ENCODE measurements around the gene NXPE1.
"Not testable (repeated sequence)": the region's sequence is repeated elsewhere in the genome, so short reads cannot be mapped to it uniquely, and the experiment has no call there.

Gene NXPE1

DNA sequence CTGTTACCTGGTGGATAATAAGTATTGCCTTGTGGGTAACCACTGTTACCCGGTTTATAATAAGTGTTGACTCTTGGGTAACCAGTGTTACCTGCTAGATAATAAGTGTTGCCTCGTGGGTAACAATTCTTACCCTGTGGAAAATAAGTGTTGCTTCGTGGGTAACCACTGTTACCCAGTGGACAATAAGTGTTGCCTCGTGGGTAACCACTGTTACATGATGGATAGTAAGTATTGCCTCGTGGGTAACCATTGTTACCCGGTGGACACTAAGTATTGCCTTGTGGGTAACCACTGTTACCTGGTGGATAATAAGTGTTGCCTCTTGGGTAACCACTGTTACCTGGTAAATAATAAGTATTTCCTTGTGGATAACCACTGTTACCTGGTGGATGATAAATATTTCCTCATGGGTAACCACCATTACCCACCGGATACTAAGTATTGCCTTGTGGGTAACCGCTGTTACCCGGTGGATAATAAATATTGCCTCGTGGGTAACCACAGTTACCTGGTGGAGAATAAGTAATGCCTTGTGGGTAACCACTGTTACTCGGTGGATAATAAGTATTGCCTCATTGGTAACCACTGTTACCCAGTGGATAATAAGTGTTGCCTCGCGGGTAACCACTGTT is 44.6 kb upstream of the NXPE1 start:
- TF ChIP-seq, protein P1, sequence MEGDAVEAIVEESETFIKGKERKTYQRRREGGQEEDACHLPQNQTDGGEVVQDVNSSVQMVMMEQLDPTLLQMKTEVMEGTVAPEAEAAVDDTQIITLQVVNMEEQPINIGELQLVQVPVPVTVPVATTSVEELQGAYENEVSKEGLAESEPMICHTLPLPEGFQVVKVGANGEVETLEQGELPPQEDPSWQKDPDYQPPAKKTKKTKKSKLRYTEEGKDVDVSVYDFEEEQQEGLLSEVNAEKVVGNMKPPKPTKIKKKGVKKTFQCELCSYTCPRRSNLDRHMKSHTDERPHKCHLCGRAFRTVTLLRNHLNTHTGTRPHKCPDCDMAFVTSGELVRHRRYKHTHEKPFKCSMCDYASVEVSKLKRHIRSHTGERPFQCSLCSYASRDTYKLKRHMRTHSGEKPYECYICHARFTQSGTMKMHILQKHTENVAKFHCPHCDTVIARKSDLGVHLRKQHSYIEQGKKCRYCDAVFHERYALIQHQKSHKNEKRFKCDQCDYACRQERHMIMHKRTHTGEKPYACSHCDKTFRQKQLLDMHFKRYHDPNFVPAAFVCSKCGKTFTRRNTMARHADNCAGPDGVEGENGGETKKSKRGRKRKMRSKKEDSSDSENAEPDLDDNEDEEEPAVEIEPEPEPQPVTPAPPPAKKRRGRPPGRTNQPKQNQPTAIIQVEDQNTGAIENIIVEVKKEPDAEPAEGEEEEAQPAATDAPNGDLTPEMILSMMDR (IDR thresholded peaks at IDR 0.05; ENCODE audit: low read depth, low read length): no peak

GRCh38 chr11:114603151-114603550 is 43.5 kb upstream of the NXPE1 start:
- not testable (repeated sequence) for H3K4me3 ChIP-seq (ENCODE audit: low read depth, low read length)

More for the DNA sequence above, 44.6 kb upstream of the NXPE1 start:
- no peak overlapping the region for H3K4me3 ChIP-seq (ENCODE audit: low read depth, low read length)

DNA sequence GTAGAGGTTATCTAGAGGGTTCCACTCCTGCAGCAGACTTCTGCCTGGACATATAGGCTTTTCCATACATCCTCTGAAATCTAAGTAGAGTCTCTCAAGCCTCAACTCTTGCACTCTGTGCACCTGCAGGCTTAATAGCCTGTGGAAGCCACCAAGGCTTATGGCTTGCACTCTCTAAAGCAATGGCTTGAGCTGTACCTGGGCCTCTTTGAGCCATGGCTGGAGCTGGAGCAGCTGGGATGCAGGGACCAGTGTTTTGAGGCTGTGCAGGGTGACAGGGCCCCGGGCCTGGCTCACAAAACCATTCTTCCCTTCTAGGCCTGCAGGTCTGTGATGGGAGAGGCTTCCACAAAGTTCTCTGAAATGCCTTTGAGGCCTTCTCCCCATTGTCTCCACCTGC is 38.8 kb upstream of the NXPE1 start:
- TF ChIP-seq, protein P1 (IDR thresholded peaks at IDR 0.05; ENCODE audit: low read depth, low read length): no peak
- H3K4me3 ChIP-seq (ENCODE audit: low read depth, low read length): no peak overlapping the region

DNA sequence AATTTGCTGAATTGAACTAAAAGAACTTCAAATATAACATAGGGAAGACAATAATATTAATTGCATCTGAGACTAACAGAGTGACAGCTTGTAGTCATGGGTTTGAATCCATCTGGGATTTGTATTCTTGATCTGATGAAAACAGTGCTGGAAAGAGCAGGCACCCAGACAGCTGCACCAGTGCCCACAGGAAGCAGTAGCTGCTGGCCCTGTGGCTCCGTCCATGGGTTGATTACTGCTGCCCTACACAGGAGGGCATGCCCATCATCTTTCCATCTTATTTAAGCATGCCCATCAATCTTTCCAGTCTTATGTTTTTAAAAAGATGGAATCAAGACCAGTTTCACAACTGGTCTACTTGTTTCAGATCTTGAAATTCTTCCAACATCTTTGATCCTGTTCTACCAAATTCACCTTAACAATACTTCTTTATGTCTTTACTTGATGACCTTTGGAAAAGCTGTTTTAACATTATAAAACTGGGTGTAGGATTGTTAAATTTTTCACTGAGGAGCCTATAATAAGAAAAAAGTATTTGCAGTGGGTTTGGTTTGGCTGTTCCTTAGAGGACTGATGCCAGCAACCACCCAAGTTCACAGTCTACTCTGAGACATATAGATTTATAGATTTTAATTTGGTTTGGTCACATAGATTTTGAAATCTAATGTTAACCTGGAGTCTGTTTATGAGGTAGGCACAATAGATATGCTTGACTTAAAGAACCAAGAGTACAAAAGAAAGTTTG is 36.7 kb upstream of the NXPE1 start:
- H3K4me3 ChIP-seq (ENCODE audit: low read depth, low read length): no peak overlapping the region
- TF ChIP-seq, protein P1 (IDR thresholded peaks at IDR 0.05; ENCODE audit: low read depth, low read length): no peak

DNA sequence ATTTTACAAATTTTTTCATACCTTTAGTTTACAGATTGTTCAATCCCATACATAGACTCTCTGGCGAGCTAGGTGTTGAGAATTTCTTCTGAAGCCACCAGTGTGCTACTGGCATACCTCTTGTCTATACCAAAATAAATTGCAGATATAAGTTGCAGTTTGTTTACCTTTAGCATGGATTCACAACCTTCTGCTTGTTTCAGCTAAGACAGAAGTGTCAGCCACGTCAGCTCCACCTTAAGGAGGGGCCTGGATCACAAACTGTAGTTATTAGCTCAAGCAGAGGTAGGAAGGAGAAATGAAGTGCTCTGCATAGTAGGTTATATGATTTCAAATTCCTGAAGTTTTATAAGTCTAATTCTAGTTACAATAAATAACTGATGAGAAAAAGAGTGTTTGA is 35.9 kb upstream of the NXPE1 start, which contains the start of gene NXPE4:
Gene NXPE4, minus strand, starts transcription at position 216 of the 400 bp plus-strand sequence. CDS start 1,027 bp downstream, outside the sequence.
- H3K4me3 ChIP-seq (ENCODE audit: low read depth, low read length): no peak within 1 kb of the TSS
- TF ChIP-seq, protein P1 (IDR thresholded peaks at IDR 0.05; ENCODE audit: low read depth, low read length): no peak

DNA sequence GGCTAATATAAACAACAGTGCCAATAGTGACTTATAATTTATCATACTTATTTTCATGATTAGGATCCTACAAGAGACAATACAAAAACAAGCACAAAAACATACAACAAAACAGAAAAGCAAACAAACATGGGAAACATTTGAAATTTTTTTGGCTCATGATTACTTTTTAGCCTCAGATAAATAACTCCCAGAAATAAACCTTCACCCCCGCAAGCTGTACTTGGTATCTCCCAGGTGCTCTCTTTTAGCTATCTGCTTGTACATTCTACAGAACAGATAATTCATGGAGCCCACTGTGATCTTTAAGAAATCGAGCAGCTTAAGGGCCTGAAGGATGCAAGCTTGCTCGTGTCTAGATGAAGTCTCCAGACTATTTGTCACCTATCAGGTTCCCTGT is 35.0 kb upstream of the NXPE1 start:
- TF ChIP-seq, protein P1 (IDR thresholded peaks at IDR 0.05; ENCODE audit: low read depth, low read length): no peak
- H3K4me3 ChIP-seq (ENCODE audit: low read depth, low read length): no peak overlapping the region

DNA sequence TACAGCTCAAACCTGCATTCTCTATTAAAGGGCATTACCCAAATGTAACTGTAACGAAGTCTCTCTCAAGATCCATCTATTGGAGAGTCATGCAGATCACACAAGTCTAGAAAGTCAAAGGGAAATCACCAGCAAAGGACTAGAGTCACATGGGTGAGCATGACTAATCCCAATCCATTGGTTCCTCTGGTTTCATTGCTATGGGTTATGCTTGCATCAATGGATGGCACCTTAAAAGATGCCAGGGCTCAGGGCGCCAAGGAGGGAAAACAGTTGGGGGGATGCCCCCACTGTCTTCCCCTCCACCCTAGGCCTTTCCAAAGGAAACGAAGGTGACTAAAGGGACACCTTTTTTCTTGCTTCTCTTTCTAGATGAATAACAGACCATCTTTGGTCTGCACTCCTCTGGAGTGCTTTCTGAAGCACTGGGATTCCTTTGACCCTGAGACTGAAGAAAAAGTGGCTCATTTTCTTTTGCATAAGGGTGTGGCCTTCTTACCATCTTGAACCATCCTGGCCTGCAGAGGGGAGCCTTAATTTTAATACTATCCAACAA is 27.8 kb upstream of the NXPE1 start:
- H3K4me3 ChIP-seq (ENCODE audit: low read depth, low read length): no peak overlapping the region
- TF ChIP-seq, protein P1 (IDR thresholded peaks at IDR 0.05; ENCODE audit: low read depth, low read length): no peak

All from WI38 (cell line).